ENCODE measurements around the gene NMUR1. TPM values are rescaled to one million over a fixed set of nuclear protein-coding genes. Genes with fewer than 3 reads are reported as not detected.
"Not testable (repeated sequence)": the region's sequence is repeated elsewhere in the genome, so short reads cannot be mapped to it uniquely, and the experiment has no call there.

NMUR1 gene, protein sequence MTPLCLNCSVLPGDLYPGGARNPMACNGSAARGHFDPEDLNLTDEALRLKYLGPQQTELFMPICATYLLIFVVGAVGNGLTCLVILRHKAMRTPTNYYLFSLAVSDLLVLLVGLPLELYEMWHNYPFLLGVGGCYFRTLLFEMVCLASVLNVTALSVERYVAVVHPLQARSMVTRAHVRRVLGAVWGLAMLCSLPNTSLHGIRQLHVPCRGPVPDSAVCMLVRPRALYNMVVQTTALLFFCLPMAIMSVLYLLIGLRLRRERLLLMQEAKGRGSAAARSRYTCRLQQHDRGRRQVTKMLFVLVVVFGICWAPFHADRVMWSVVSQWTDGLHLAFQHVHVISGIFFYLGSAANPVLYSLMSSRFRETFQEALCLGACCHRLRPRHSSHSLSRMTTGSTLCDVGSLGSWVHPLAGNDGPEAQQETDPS
- under 1 TPM in 1 of 6 donors, not detected in 5; 0.19 TPM for polyA plus RNA-seq (ENCODE audit: low read depth in 6 of 6)

DNA sequence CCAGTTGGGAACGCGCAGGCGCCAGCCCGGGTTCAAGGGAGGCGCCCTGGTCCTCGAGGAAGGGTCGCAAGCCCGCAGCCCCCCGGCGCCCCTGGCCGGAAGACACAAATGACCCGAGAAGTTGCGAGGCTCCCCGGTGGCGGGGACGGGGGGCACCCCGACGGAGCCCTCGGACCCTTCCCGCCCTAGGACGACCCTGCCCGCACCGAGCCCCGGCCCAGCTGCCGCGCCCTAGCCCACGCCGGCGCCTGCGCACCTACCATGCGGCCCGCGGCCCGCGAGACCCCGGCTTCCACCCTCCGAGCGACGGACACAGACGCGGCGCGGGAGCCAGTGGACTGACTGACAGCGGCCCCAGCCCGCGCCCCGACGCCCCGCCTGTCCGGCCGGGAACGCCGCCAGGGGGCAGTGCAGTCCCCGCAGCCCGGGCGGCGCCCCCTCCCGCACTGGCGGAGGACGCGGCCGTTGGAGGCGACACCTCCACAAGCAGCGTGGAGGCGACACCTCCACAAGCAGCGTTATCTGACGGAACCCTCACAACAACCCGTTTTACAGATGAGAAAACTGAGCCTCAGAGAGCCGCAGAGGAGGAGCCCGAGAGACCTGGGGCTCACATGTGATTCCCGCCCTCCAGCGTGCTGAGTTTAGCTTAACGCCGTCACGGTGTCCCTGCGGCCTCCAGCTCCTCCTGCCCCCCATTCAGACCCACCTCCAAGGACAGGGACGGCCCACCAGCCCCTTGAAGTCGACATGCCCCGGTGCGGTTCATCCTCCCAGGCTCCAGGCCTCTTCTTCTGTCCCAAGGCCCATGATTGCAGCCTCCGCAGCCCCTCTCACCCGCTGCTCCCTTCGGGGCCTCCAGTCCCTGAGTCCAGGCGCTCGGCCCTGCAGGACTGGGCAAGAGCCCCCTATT, at the start of gene NMUR1:
Gene NMUR1 (minus strand): TSS at position 347 of the 913 bp plus-strand sequence. CDS start 84 bp downstream, at position 263.
- Mint-ChIP-seq H3K36me3 (no peaks in the 10 kb centered on the region), H3K27ac (peak within 1 kb of the TSS in 4 of 6 donors; percentile 48 to 90 (median 68)), H3K27me3 (peaks cover 10 to 37% (median 28%) of the 10 kb centered on the region in 3 donors), H3K9me3 (no peaks in the 10 kb centered on the region), H3K4me3 (peak within 1 kb of the TSS in 7 of 8 donors; percentile 58 to 77 (median 69)), H3K4me1 (peaks cover 13 to 22% (median 17%) of the 10 kb centered on the region in 3 donors)
- DNase-seq (peak; percentile 75), ATAC-seq (ENCODE audit: low read depth in 2 of 2) (peak; percentile 95 to 97)

DNA sequence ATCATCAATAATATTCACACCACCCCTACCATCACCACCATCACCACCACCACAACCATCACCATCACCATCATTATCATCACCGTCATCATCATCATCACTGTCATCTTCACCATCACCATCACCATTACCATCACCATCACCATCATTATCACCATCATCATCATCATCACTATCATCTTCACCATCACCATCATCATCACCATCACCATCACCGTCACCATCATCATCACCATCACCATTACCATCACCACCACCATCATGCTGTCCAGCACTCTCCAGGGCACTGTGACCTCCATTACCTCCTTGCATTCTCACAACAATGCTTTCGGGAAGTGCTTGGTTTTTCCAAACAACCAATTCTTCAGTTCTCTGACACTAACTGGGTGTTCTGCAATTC, 49.3 kb upstream of the NMUR1 start:
- Mint-ChIP-seq H3K36me3 (peaks cover 0 to 9% of the 10 kb centered on the region in 2 donors), H3K4me3 (no peak overlapping the region), H3K4me1 (no peaks in the 10 kb centered on the region), H3K9me3 (peaks cover 0 to 10% (median 0%) of the 10 kb centered on the region in 7 donors), H3K27ac (no peak overlapping the region), H3K27me3 (peaks cover 4 to 30% (median 13%) of the 10 kb centered on the region in 3 donors)
- ATAC-seq (ENCODE audit: low read depth in 2 of 2) (no peak), DNase-seq (no peak)

DNA sequence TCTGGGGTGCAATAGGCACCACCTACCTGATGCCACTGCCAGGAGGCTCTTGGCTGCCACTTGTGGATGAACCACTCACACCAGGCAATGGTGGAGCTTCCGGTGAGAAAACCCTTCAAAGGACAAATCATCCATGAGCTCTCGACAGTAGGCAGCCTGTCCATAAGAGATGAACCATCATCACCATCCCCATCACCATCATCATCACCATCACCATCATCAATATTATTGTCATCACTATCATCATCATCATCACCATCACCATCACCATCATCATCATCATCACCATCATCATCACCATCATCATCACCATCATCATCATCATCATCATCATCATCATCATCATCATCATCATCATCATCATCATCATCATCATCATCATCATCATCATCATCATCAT, 48.4 kb upstream of the NMUR1 start:
- not testable (repeated sequence) for H3K36me3 Mint-ChIP-seq; ATAC-seq (ENCODE audit: low read depth in 2 of 2); H3K27ac Mint-ChIP-seq; H3K4me1 Mint-ChIP-seq; DNase-seq; H3K4me3 Mint-ChIP-seq
- peaks cover 0 to 10% (median 0%) of the 10 kb centered on the region in 7 donors for H3K9me3 Mint-ChIP-seq
- H3K27me3 Mint-ChIP-seq = peaks cover 4 to 30% (median 13%) of the 10 kb centered on the region in 3 donors

DNA sequence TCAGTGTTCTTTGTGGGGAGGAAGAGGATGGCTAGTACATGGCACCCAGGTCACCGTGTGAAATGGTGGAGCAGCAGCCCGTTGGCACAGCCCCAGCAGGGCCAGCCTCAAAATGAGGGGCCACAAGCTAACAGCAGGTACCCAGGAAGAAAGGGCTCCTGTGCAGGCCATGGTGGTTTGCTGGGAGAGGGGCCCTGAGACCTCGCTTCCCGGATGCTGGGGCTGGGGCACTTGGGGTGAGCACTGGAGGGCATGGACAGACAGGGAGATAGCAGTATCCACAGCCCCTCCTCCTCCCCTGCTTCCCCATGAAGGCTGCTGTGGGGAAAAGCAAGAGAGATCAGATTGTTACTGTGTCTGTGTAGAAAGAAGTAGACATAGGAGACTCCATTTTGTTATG, 46.2 kb upstream of the NMUR1 start:
- Mint-ChIP-seq H3K36me3 (peaks cover 0 to 9% of the 10 kb centered on the region in 2 donors), H3K27me3 (peaks cover 2 to 30% (median 12%) of the 10 kb centered on the region in 3 donors), H3K4me3 (no peak overlapping the region), H3K4me1 (no peaks in the 10 kb centered on the region), H3K27ac (no peak overlapping the region), H3K9me3 (peaks cover 0 to 10% (median 0%) of the 10 kb centered on the region in 7 donors)
- DNase-seq (no peak), ATAC-seq (ENCODE audit: low read depth in 2 of 2) (no peak)

DNA sequence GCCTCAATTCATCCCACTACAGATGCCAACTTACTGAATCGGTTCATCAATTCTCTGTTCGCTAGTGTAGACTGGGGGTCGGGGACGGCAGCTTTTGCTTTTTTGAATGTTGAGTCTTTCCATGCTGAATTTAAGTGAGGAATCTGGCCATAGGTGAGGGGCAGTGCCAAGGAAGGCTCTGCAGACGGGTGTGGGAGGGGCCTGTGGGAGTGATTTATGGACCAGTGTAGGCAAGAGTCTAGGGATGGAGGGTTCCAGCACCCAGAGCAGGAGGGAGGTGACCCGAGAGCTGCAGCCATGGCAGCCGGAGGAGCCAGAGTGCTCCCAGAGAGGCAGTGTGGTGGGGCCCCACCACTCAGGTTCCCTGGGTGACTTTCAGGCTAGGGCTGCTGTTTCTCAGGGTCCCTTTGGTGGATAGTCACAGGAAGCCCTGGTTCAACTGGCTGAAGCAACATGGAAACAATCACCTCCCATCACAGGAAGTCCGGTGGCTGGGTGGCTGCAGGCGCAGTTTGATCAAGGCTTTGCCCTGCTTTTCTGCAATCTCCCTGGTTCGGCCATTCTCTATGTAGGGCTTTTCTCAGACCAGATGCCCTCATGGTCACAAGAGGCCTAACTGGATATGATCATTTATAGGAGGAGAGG, 45.5 kb upstream of the NMUR1 start:
- ATAC-seq (ENCODE audit: low read depth in 2 of 2) = no peak
- Mint-ChIP-seq H3K4me1 (no peaks in the 10 kb centered on the region), H3K36me3 (peaks cover 0 to 9% of the 10 kb centered on the region in 2 donors), H3K9me3 (peaks cover 0 to 10% (median 0%) of the 10 kb centered on the region in 7 donors), H3K27ac (no peak overlapping the region), H3K4me3 (no peak overlapping the region), H3K27me3 (peaks cover 0 to 24% (median 5%) of the 10 kb centered on the region in 3 donors)
- DNase-seq = no peak

DNA sequence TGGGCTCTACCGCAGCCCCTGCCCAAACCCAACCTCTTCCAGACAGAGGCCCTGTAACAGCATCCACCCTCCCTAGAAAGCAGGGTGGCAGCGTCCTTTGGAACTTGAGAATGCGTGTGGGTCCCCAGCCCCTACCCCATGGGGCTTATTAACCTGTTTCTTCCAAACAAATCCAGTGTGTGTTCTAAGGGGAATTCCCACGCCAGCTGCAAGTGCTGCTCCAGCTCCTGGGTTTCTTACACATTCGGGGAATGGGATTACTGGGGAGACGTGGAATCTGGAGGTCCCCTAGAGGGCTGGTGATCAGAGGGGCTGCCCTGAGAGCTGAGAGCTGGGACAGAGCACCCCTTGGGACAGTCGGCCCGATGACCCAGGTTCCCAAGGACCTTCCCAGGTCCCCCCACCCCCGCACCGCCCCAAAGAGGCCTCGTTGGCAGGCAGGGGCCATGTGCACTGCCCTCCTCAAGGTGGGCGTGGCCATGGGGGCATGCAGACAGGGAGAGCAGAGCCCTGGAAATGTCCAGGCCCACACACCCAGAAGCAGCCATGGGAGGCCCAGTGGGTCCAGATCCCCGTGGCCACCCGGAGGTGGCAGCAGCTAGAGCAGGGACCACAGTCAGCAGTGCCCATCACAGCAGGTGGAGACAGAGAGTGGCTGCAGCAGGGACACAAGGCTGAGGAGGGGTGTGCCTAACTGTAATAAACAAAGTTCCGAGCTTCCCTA, 43.6 kb upstream of the NMUR1 start:
- H3K9me3 Mint-ChIP-seq = peaks cover 0 to 4% (median 0%) of the 10 kb centered on the region in 7 donors
- H3K4me1 Mint-ChIP-seq = peaks cover 0 to 2% (median under 1%) of the 10 kb centered on the region in 3 donors
- H3K27me3 Mint-ChIP-seq = peaks cover 0 to 6% (median 0%) of the 10 kb centered on the region in 3 donors
- H3K36me3 Mint-ChIP-seq = no peaks in the 10 kb centered on the region
- no peak overlapping the region for H3K27ac Mint-ChIP-seq
- no peak overlapping the region for H3K4me3 Mint-ChIP-seq
- DNase-seq = no peak
- no peak for ATAC-seq (ENCODE audit: low read depth in 2 of 2)

DNA sequence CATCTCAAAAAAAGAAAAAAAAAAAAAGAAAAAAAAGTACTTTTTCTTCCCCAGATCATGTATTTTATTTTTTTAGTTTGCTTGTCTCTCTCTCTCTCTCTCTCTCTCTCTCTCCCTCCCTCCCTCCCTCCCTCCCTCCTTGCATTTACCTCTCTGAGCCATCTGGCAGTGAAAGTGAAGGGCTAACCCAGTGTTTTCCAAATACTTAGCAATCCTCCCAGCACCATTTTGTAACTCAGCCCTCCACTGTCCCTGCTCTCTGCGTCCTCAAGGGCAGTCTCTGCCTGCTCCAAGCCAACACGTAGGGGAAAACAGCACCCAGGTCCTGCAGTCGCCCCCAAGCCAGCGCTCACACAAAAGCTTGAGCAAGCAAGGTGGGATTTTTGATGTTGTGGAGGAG, 42.9 kb upstream of the NMUR1 start:
- Mint-ChIP-seq H3K36me3 (no peaks in the 10 kb centered on the region), H3K27ac (peak overlapping the region in 1 of 6 donors; percentile 87), H3K4me1 (peaks cover 0 to 7% (median 4%) of the 10 kb centered on the region in 3 donors), H3K9me3 (no peaks in the 10 kb centered on the region), H3K4me3 (no peak overlapping the region), H3K27me3 (no peaks in the 10 kb centered on the region)
- ATAC-seq (ENCODE audit: low read depth in 2 of 2) = no peak
- DNase-seq = no peak

DNA sequence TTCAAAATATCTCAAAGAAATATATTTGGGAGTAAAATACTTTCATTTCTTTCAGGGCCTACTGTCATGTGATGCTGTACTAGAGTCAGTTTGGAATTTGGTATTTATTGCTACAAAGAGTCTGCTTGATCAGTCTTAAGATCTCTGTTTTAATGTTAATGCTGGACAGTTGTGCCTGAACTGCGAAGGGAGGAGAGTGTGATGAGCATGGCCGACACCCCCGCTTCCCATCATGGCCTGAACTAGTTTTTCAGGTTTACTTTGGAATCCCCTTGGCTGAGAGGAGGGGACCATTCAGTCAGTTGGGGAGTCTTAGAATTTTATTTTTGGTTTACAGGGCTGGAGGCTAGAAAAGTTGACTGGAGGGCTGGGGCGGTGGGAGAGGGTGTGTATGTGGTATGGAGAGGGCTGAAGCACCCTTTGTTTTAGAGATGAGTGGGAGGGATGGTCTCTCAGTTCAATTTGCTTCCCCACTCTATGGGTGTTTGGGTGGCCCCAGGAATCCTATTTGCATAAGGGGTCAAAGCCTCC, 41.5 kb upstream of the NMUR1 start:
- Mint-ChIP-seq H3K27me3 (no peaks in the 10 kb centered on the region), H3K4me3 (no peak overlapping the region), H3K27ac (no peak overlapping the region), H3K36me3 (no peaks in the 10 kb centered on the region), H3K4me1 (peaks cover 0 to 7% (median 4%) of the 10 kb centered on the region in 3 donors), H3K9me3 (no peaks in the 10 kb centered on the region)
- no peak for DNase-seq
- ATAC-seq (ENCODE audit: low read depth in 2 of 2) = no peak

DNA sequence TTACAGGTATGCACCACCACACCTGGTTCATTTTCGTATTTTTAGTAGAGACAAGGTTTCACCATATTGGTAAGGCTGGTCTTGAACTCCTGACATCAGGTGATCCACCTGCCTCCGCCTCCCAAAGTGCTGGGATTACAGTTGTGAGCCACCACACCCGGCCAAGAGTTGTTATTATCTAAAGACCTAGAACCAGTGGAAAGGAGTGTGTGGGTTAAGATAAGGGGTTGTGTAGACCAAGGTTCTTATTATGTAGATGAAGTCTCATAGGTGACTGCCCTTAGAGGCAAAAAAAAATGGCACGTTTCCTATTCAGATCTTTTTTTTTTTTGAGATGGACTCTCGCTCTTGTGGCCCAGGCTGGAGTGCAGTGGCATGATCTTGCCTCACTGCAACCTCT, 40.7 kb upstream of the NMUR1 start:
- H3K27ac Mint-ChIP-seq; H3K4me1 Mint-ChIP-seq; H3K4me3 Mint-ChIP-seq; DNase-seq; H3K36me3 Mint-ChIP-seq; ATAC-seq (ENCODE audit: low read depth in 2 of 2); H3K9me3 Mint-ChIP-seq; H3K27me3 Mint-ChIP-seq: not testable (repeated sequence)

DNA sequence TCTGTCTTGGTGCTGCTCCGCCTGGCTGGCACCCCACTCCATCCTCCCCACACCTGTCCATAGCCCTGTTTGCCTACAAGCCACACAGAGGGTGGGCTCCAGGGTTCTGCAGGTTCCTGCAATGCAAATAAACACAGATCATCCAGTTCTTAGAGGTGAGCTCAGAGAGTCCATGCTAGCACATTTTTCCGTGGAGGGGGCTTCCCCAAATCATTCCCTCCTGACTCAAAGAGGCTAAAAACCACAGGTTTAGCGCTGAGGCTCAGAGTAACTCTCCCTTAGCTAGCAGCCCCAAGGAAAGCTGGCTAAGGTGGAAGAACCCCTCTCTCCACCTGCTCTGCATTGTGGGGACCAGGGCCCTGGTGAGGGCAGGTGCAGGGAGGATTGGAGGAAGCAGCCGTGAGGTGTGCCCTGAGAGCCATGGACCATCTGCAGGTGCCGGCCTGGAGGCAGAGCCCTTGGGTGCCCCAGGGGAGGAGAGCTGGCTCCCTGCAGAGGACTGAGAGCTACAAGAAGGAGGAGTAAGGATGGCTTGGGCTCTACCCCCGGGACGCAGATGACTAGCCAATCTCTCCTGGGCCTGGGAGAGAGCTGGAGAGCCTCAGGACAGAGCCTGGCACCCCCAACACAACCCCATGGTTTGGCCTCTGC, 38.7 kb upstream of the NMUR1 start:
- Mint-ChIP-seq H3K4me3 (no peak overlapping the region), H3K27ac (peak overlapping the region in 1 of 6 donors; percentile 44), H3K27me3 (no peaks in the 10 kb centered on the region), H3K36me3 (no peaks in the 10 kb centered on the region), H3K9me3 (no peaks in the 10 kb centered on the region), H3K4me1 (peaks cover 0 to 7% (median 4%) of the 10 kb centered on the region in 3 donors)
- ATAC-seq (ENCODE audit: low read depth in 2 of 2) = no peak
- no peak for DNase-seq

DNA sequence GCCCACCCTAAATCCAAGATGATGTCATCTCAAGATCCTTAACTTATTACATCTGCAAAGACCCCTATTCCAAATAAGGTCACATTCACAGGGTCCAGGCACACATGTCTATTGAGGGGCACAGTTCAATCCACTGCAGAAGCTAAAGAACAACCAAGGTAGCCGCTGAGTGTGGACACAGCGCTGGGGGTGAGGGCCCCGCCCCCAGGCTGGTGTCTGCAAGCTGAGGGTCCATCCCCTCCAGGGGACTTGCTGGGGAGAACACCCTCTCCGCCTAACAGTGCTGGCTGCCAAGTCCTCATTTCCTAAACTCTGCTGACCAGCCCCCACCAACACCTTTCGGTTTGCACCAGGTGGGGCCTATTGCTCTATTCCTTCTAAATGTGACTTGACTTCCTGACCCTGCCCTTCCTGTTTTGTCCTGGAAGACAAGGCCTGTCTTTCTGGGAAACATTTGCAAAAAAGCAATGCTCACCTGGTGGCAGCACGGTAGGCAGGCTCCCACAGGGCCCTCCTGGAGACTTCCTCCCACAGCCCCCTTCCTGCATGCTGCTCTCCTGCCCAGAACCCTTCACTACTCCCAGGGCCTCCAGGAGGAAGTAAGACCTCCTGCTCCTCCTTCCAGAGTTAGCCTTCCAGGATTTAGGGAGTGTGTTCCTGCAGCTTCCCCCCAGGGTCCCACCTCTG, 38.0 kb upstream of the NMUR1 start:
- Mint-ChIP-seq H3K4me3 (no peak overlapping the region), H3K4me1 (peaks cover 0 to 7% (median 4%) of the 10 kb centered on the region in 3 donors), H3K36me3 (no peaks in the 10 kb centered on the region), H3K9me3 (no peaks in the 10 kb centered on the region), H3K27me3 (no peaks in the 10 kb centered on the region), H3K27ac (no peak overlapping the region)
- DNase-seq = no peak
- no peak for ATAC-seq (ENCODE audit: low read depth in 2 of 2)
